GM21619 (cell line): Measurements from ENCODE around the gene RALGPS1.

Experiments used
- ATAC-seq: cut with Tn5 transposase; IDR thresholded peaks from one replicate; pipeline ENCODE4 v1.9.1; 2021; ENCODE audit not compliant: unreplicated experiment

Gene RALGPS1

DNA sequence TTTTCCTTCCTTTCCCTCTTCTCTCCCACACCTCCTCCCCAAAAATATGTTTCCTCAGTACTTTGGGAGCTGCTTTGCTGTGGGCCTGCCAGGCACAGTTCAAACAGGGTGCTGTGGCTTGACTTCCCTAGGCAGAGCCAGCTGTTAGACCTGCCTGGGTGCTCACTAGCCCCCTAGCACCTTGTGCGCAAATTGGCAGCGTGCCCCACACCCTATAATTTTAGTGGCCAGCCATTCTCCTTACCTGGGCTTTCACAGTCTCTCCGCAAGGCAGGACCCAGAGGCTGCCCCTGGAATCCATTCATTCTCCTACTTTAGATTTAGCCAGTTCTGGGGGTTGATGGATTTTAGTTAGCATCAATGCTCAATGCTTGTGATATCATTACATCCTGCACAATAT lies 135.6 kb downstream of the RALGPS1 start:
- no peak for ATAC-seq

- ATAC-seq = no peak
Measured at GRCh38 chr9:127050591-127051001, 136.0 kb downstream of the RALGPS1 start.

- ATAC-seq = no peak
Measured at GRCh38 chr9:127051881-127052595, 137.5 kb downstream of the RALGPS1 start.

DNA sequence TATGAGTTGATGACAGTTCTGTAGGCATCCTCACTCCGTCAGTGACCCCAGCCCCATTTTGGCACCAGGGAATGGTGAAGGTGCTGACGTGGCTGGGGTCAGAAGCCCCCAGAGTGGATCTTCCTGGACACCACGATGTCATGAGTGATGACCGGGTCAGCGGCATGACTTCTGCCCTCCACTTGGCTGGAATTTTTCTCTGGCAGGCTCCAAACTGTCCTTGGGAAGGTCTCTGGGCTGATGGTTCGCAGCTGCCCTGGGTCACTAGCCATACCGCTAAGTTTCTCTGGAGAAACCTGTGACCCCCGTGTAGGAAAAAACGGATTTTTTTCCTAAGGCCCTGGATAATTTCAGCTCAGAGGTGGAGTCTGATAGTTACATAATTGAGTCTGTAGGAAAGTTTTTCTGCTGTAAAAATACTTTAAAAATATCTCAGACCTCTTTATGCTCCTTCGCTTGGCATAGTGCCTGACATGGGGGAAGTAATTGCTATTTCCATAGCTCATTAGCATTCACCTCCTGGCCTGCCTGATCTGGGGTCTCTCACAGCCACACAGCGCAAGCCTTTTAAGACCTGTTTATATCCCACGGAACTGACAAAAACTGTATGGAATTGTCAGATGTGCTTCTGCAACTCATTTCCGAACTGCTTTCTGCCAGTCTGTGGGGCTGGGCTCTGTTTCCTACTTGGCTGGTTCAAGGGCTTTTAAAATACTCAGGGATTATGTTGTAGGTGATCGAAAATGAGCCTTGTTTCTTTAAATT lies 138.7 kb downstream of the RALGPS1 start:
- no peak for ATAC-seq

DNA sequence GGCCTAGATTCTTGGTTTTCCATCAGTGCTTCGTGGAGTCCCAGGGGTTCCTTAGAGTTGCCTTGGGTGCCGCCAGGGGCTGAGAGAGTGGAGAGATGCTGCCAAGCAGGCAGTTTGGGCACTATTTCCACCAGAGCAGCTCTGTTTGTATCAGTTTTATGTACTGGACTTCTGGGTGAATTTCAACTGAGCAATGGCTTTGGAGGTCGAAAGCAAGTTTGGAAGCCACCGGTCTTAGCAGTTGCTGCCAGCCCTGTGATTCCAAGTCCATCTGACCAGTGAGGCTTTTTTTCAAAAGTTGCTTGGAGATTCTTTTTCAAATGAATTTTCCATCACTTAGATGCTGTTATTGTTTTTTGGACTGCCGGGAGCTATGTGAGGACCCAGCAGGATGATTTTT lies 139.4 kb downstream of the RALGPS1 start:
- no peak for ATAC-seq

DNA sequence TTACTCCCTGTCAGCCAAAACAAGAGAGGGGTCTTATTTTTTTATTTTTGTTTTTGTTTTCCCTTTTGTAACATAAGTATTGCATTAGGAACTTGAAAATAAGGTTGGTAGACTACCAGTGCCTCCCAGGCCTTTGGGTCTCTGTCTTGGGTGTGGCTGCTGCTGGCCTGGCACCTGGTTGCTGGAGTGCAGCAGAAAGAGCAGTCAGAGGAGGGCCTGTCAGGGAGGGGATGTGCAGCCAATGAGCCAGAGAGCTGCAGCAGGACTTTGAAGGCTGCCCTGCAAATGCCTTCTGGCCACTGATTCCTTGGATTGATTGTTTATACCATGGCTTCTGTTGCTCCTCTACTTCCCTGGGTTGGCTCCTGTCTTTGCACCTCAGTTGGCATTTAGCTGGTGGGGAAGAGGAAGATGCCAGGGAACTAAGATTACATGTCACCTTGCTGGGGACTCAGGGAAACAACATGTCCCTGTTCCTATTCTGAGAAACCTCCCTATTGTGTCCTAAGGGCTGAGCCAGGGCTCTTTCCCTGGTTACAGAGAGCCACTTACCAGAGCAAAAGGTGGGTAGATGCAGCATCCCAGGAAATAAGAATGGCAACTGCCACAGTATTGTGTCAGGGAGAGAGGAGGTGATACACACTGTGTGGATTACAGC lies 141.3 kb downstream of the RALGPS1 start:
- no peak for ATAC-seq

DNA sequence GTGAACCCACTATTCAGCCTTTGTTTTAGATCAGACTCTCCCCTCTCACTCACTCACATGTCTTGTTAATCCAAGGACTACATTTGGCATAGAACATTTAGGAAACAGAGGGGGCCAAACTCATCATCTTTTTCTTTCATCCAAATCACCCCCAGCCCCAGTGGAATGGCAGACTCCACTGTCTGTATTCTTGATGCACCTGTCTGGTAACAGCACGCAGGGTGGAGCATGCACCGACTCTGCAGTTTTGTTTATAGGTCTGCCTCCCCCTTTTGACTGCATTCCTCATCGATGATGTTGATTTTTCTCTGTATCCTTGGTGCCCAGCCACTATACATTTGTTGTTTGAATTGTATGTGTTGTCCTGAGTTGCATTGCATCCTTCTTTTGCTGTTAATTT lies 141.9 kb downstream of the RALGPS1 start:
- no peak for ATAC-seq

GRCh38 chr9:127058011-127058644 lies 143.5 kb downstream of the RALGPS1 start:
- no peak for ATAC-seq

DNA sequence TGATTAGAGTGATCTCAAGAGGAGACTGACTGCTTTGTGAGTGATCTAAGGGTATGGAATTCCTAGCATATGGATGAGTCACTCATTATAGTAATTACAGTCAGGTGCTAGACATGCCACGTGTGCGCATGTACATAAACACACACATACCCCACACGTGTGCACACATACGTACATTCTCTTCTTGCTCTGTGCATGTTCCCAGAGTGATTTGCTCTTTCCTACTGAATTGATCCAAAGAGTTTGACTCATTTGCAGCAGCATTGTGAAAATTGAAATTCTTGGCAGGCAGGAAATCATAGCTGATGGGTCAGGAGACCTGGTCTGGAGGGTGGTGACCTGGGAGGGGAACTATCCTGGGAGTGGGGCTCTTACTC lies 144.1 kb downstream of the RALGPS1 start:
- ATAC-seq = no peak

DNA sequence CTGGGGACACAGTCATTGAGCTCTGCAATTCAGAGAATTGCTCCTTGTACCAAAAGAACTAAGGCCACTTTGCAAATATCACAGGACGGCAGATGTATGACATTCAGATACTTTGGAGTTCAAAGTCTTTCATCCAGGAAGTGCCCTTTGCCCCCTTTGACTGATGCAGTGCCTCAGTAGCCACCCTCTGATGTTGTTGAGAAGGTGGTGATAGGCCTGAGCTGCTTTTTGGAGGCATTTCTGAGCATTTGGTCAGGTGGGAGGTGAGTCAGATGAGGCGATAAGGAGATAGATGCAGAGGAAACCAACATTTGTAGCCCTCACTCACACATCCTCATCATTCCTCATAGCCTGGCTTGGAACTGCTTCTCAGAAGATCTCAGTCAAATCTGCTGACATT lies 144.4 kb downstream of the RALGPS1 start:
- no peak for ATAC-seq

GRCh38 chr9:127059765-127060361 lies 145.3 kb downstream of the RALGPS1 start:
- ATAC-seq = no peak

DNA sequence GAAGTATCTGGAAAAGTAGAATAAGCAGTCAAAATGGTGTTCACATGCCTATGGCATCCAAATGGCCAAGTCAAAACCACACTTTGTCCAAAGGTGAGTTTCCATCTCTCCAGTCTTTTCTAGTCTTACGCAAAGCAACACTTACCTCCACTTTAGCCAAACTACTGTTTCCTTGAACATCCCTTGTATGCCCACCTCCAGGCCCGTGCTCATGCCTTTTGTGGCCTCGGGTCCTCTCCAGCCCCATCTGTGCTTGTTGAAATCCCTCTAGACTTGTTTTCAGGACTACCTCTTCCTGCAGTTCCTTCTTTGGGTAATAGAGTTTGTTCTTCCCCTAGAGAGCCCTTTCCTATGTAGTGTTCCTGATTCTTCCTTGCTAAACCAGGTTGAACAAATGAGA lies 146.8 kb downstream of the RALGPS1 start:
- ATAC-seq = no peak

DNA sequence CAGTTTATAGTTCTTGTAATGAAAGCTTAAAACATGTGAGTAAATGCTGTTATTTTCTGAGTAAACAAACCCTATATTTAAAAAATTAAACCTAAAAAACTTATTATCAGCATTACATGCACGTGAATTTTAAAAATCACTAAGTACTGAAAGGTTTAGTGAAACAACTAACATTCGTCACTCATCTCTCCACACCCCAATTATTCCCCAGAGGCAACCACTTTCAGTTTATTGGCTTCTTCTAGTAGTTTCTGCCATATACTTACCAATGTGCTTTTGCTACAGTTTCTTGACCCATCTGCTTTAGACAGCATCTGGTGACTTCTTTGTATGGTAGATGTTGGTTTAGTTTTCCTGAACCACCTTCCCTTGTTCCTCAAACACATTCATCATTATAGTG lies 149.8 kb downstream of the RALGPS1 start:
- ATAC-seq = no peak

GRCh38 chr9:127065592-127065991 lies 151.0 kb downstream of the RALGPS1 start:
- ATAC-seq = no peak

DNA sequence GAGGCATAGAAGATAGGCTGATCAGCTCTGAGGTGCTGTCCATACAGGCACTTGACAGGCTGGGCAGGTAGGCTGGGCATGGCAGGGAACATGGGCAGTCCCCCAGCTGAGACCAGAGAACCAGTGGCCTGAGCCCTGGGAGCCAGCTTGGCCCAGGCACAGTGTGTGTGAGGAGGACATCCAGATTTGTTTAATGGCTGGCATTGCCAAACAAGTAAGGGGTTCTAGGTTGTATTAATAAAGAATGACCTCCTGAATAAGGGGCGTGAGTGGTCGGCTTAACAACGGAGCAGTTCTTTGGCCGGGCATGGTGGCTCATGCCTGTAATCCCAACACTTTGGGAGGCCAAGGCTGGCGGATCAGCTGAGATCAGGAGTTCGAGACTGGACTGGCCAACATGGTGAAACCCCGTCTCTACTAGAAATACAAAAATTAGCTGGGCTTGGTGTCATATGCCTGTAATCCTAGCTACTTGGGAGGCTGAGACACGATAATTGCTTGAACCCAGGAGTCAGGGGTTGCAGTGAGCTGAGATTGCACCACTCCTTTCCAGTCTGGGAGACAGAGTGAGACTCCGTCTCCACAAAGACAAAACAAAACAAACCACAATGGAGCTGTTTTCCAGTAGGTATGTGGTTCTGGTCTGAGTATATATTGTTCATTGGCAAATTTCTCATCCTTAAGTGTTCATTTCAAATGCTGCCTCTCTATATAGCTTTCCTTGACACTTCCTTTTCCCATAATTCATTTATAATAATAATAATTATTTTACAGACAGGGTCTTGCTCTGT lies 151.7 kb downstream of the RALGPS1 start:
- no peak for ATAC-seq

- no peak for ATAC-seq
Measured at GRCh38 chr9:127066851-127067136, 152.2 kb downstream of the RALGPS1 start.

DNA sequence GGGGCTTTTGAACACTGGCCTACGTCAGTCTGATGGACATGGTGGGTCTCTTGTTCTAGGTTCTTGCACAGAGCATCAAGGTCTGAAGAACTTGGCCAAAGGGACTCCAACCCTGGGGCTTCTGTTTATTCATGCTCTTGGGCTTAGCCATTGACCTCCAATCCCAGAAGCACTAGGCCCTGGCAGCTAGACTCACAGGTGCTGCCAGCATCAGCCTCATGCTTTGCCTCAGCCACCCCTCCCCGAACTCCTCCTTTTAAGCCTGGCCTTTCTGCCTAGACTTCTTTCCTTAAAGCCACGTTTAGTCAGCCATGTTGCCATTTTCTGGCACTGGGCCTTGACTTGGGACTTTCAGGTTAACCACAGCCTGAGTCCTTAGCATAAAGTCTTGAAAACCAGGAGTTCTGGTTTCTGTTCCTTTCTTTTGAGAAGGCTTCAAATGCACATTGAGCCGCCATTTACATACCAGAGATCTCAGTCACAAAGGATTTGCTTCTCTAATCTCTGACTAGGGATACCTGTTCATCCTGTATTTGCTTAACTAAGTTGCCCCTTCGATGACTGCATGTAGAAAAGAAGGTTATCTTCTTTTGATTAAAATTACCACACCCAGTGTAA lies 153.1 kb downstream of the RALGPS1 start:
- no peak for ATAC-seq

GRCh38 chr9:127074561-127075548 lies 160.3 kb downstream of the RALGPS1 start:
- no peak for ATAC-seq
